Kidney tubule cell (primary cell): ENCODE measurements around the gene CCDC88A.
A peak's percentile ranks its signal among the peaks of the same experiment; 100 is the strongest.
"Not testable (repeated sequence)": the region's sequence is repeated elsewhere in the genome, so short reads cannot be mapped to it uniquely, and the experiment has no call there.

Source experiments
- DNase-seq: peaks from one replicate; pipeline ENCODE4 v3.0.0-alpha.2; 2018; ENCODE audit warnings: low spot score

CCDC88A gene

GRCh38 chr2:55419679-55420438, at the start of gene CCDC88A:
TSS of gene CCDC88A (minus strand) at chr2:55419856. CDS start at chr2:55419079, 777 bp downstream.
- DNase-seq, result peak; percentile 97

- DNase-seq, result no peak
These were observed 42.0 kb upstream of the CCDC88A start for GRCh38 chr2:55461679-55462078.

- peak; percentile 52 for DNase-seq
These were observed 40.9 kb upstream of the CCDC88A start for GRCh38 chr2:55460562-55460961.

GRCh38 chr2:55459714-55460274, 40.1 kb upstream of the CCDC88A start:
- peak; percentile 10 for DNase-seq

- no peak for DNase-seq
These were observed 39.6 kb upstream of the CCDC88A start for GRCh38 chr2:55459279-55459678.

GRCh38 chr2:55454121-55454520, 34.5 kb upstream of the CCDC88A start:
- no peak for DNase-seq

- DNase-seq, result peak; percentile 24
These were observed 33.2 kb upstream of the CCDC88A start for GRCh38 chr2:55452879-55453278.

GRCh38 chr2:55451699-55452098, 32.0 kb upstream of the CCDC88A start:
- no peak for DNase-seq

- not testable (repeated sequence) for DNase-seq
These were observed 30.4 kb upstream of the CCDC88A start for GRCh38 chr2:55450014-55450413.

- DNase-seq, result not testable (repeated sequence)
These were observed 22.5 kb upstream of the CCDC88A start for GRCh38 chr2:55442045-55442760.

- no peak for DNase-seq
These were observed 21.7 kb upstream of the CCDC88A start for GRCh38 chr2:55441280-55441892.

- no peak for DNase-seq
These were observed 19.4 kb upstream of the CCDC88A start for GRCh38 chr2:55439101-55439397.

- no peak for DNase-seq
These were observed 18.9 kb upstream of the CCDC88A start for GRCh38 chr2:55438391-55439100.

- DNase-seq, result no peak
These were observed 18.1 kb upstream of the CCDC88A start for GRCh38 chr2:55437515-55438390.

- peak; percentile 43 for DNase-seq
These were observed 12.4 kb upstream of the CCDC88A start for GRCh38 chr2:55431982-55432627.

GRCh38 chr2:55430211-55430975, 10.7 kb upstream of the CCDC88A start:
- no peak for DNase-seq

GRCh38 chr2:55428258-55428657, 8.6 kb upstream of the CCDC88A start:
- DNase-seq, result no peak

GRCh38 chr2:55425431-55425831, 5.8 kb upstream of the CCDC88A start:
- peak; percentile 82 for DNase-seq

GRCh38 chr2:55422876-55423665, 3.4 kb upstream of the CCDC88A start:
- no peak for DNase-seq
